Gastrocnemius medialis (tissue), 4 donors: ENCODE measurements around the gene MCU.
"Not testable (repeated sequence)": the region's sequence is repeated elsewhere in the genome, so short reads cannot be mapped to it uniquely, and the experiment has no call there.

Experiments
- CTCF ChIP-seq, 5 experiments: fragments of 450-650 bp in 3 of 5; fragments of 200-600 bp in 2 of 5; sonication (generic) in 2 of 5; IDR thresholded peaks in 4 of 5; conservative IDR thresholded peaks in 1 of 5; 1 replicate in 4 of 5; 2 replicates in 1 of 5; pipeline ENCODE4 v1.5.1; 2016 to 2019; ENCODE audit warnings: antibody characterized with exemption in 5 of 5, mild to moderate bottlenecking in 3 of 5, moderate library complexity in 3 of 5
- POLR2A ChIP-seq, 2 donors: fragments of 450-650 bp; IDR thresholded peaks; one replicate each; pipeline ENCODE4 v1.6.1; 2017; ENCODE audit warnings: antibody characterized with exemption in 2 of 2, mild to moderate bottlenecking in 2 of 2, moderate library complexity in 2 of 2

GRCh38 chr10:72917803-72918332 lies 225.9 kb downstream of the MCU start:
- TF ChIP-seq CTCF (IDR thresholded peaks at IDR 0.05 in 4 of 5, conservative IDR thresholded peaks at IDR 0.05 in 1 of 5); POLR2A (IDR thresholded peaks at IDR 0.05): not testable (repeated sequence)
